Fibroblast of gingiva (primary cell): ENCODE measurements around the gene KCNAB1.
A peak's percentile ranks its signal among the peaks of the same experiment; 100 is the strongest.
"Not testable (repeated sequence)": the region's sequence is repeated elsewhere in the genome, so short reads cannot be mapped to it uniquely, and the experiment has no call there.

Source experiments
- DNase-seq: peaks from one replicate; pipeline ENCODE4 v3.0.0-alpha.2; 2011; ENCODE audit warnings: low read depth

KCNAB1 gene

GRCh38 chr3:156137397-156137796 is 17.0 kb downstream of the KCNAB1 start:
- not testable (repeated sequence) for DNase-seq

- no peak for DNase-seq
These were observed 19.7 kb downstream of the KCNAB1 start for GRCh38 chr3:156140001-156140595.

DNA sequence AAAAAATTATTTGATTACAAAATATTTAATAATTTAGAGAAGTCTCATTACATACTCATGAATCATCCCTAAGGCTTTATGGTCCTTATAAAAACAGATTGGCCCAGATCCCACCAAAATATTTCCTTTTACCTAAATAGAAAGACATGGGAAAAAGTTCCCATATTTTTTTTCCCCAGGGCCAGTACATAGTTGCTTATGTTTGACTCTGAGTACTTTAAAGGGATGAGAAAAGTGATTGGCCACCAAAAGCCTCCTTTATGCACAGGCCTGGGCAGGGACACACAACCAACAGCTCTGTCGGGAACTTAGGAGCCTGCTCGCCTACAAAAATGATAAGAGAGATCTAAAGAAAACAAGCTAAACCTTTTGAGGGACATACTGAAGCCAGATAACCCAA is 22.3 kb downstream of the KCNAB1 start:
- DNase-seq: peak; percentile 55

GRCh38 chr3:156143136-156143535 is 22.8 kb downstream of the KCNAB1 start:
- no peak for DNase-seq

DNA sequence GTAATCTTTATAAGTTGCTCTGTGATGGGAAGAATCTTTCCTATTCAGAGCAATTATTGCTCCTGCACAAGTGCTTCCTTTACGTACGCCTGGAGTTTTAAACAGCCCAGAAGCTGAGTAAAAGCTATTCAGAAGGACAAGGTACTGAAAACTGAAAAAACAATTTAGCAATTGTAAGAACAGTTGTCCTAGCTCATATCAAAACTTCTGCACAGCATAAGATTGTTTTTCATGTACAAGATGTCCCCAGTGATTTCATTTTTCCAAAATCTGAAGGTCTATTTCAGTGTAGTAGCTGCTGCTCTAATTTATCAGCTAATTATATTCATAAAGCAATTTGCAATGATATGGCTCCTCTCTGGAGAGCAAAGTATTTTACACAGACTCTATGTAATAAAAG is 23.7 kb downstream of the KCNAB1 start:
- DNase-seq: no peak

DNA sequence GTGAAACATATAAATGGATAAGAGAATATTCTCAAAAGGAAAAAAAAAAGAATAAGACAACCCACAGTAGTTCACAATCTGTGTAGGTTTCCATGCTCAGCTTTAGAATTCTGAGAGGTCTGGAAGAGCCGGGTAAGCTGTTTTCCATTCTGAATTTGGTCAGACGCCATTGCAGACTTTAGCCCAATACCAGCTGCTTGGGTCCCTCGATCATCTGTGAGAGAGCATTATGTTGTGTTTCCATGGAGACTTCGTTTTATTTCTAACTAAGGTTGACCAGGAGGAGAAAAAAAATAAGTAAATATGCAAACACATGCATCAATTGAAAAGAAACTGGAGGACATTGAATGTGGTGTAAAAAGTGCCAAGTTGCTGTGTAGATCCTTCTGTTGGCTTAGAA is 25.5 kb downstream of the KCNAB1 start:
- no peak for DNase-seq

DNA sequence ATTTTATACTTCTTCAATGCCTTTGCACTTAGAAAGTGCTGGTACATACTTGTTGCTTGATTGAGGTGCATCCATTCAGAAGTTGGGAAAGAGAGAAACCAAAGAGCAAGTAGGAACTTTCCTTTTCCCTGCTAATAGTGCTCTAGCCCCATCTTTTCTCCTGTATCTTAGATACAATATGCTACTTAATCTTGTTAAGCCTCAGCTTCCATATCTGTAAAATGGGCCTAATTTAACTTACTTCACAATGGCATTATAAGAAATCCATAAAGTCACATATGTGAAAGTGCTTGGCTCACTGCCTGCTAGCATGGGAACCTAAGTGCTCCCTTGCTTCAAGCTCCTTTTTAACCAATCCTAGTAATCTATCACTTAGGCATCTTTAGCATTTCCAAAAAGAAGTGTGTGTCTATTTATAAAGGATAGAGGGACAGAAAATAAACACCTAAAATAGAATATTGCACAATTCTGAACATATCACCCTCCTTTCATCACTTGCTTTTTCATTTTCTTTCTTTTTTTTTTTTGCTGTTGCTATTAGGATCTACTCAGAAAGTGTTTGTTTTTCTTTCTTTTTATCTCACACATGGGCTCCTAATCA is 28.1 kb downstream of the KCNAB1 start:
- DNase-seq: peak; percentile 9

- DNase-seq: no peak
These were observed 28.6 kb downstream of the KCNAB1 start for GRCh38 chr3:156148946-156149381.

GRCh38 chr3:156149876-156150275 is 29.5 kb downstream of the KCNAB1 start:
- no peak for DNase-seq

- peak; percentile 66 for DNase-seq
These were observed 30.2 kb downstream of the KCNAB1 start for GRCh38 chr3:156150434-156151066.

DNA sequence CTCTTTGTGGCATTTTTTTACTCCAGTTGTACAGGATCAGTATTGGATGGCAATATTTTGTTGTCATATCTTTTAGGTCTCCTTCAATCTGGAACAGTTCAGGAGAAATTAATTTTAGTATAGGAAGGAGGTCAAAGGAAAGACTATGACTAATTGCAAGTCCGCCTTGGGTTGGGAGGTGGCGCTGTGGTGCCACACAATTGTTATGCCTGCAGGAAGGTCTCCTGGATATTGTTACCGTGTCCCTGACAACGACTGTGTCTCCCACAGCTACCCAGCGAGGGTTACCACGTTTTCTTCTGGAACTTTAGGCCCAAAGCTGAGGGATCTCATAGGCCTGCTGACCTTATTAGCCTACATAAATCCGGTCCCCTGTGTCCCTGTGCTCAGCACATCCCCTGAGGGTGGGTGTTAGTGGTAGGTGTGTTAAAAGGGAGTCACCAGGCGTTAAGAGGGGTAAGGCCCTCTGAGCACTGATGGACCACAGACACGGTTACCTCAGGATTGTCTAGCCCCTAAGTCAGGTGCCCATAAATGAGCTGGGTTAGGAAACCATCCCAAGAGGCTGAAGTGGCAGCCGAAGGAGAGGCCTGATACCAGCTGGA is 31.5 kb downstream of the KCNAB1 start:
- DNase-seq: peak; percentile 57

DNA sequence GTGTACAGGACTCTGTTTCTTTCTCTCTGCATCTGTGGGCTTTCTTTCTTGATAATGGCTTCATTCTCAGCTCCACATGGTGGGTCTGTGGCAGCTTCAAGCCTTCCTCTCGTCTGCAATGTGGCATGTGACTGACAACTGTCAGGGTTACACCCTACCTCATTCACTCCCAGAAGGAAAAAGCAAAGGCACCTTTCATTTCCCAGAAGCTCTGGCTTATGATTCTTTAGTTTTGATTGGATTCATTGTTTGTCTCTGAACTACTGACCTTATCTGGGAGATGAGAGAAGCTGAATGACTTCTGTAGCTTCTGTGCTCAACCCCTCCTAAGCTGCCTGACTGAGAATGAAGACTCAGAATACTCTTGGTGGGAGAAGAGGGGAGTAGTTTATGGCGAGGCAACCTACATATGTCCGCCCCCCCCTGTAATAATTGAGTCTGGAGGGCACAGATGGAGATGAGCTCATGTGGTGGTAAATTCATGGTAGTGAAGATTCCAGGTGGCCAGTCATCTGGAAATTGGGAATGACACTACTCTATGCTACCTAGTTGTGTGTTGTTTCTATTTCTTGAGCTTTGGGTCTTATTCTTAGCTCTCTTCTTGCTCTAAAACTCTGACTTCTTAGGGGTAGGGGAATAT is 38.4 kb downstream of the KCNAB1 start:
- DNase-seq: no peak

DNA sequence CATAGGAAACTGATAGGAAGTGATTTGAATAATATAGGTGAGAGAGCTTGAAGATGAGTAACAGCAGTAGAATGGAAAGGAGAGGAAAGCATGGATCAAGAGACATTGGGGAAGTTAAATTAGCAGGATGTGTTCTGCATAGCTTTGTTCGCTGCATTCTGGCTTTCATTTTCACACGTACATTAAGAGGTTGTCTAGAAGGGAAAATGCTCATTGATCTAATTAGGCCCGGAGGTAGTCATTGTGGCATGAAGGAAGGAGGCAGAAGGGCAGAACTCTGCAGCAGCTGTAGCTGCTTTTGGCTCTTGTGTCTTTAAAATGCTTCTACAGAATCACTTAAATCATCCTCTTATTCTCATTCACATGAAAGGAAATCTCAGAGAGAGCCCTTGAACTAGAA is 40.3 kb downstream of the KCNAB1 start:
- no peak for DNase-seq

- no peak for DNase-seq
These were observed 40.8 kb downstream of the KCNAB1 start for GRCh38 chr3:156161172-156161571.

GRCh38 chr3:156163848-156164247 is 43.5 kb downstream of the KCNAB1 start:
- no peak for DNase-seq

GRCh38 chr3:156166808-156167207 is 46.4 kb downstream of the KCNAB1 start:
- DNase-seq: no peak

GRCh38 chr3:156170571-156170970 is 50.2 kb downstream of the KCNAB1 start:
- no peak for DNase-seq

- no peak for DNase-seq
These were observed 51.2 kb downstream of the KCNAB1 start for GRCh38 chr3:156171281-156172267.

GRCh38 chr3:156172536-156172935 is 52.2 kb downstream of the KCNAB1 start:
- no peak for DNase-seq

DNA sequence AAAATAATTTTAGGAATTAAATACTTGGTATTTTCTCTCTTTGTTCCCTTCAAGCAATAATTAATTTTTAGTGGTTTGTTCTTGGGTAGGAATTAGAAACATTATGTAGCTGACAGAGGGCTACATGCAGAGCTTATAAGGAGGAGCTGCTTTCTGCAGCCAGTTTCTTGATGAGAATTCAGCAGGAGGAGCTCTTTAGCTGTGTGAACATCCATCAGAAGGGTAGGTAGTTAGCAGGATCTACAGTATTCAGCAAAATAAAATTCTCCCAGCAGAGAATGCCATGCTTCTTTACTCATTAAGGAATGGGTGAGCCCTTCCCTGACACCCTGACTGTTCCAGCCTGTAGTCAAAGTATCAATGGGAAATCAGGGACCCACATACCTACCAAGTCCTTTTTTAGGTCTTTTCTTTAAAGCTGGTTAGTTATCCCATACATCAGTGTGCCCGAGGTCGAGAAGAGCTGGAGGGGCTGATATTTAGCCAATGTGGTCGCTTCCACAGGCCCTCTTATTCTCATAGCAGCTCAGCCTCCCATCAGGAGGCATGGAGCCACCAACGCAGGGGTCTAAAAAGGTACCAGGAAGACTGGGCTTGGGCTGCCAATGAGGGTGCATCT is 54.0 kb downstream of the KCNAB1 start:
- DNase-seq: peak; percentile 33

- DNase-seq: no peak
These were observed 55.2 kb downstream of the KCNAB1 start for GRCh38 chr3:156175570-156175969.
